Neural progenitor cell (in vitro differentiated cells): ENCODE data around the gene ZNF41.

Source experiments
- CTCF ChIP-seq: fragments of 200-600 bp; sonication (generic); IDR thresholded peaks from 2 replicates; pipeline ENCODE4 v1.5.1; 2017; ENCODE audit warnings: antibody characterized with exemption, mild to moderate bottlenecking
- EZH2 ChIP-seq: fragments of 200-600 bp; sonication (generic); IDR thresholded peaks from 2 replicates; pipeline ENCODE4 v1.6.1; 2017; ENCODE audit warnings: antibody characterized with exemption, mild to moderate bottlenecking, moderate library complexity
- EZH2phosphoT487 ChIP-seq: fragments of 200-600 bp; sonication (generic); IDR thresholded peaks from 2 replicates; pipeline ENCODE4 v1.6.1; 2017; ENCODE audit warnings: antibody characterized with exemption

GRCh38 chrX:47481160-47481559, 1.9 kb downstream of the ZNF41 start:
- TF ChIP-seq CTCF, result no peak
- no peak for TF ChIP-seq EZH2phosphoT487
- TF ChIP-seq EZH2, result no peak
